ENCODE results near the gene SHMT1. TPM values are rescaled to one million over a fixed set of nuclear protein-coding genes. Genes with fewer than 3 reads are reported as not detected.
"Not testable (repeated sequence)": the region's sequence is repeated elsewhere in the genome, so short reads cannot be mapped to it uniquely, and the experiment has no call there.

SHMT1 gene
- total RNA-seq, 1 experiment from 2014 or later = 50.8 TPM

GRCh38 chr17:18378614-18379013, 15.3 kb upstream of the SHMT1 start:
- DNase-seq (ENCODE audit: low read depth) = not testable (repeated sequence)

GRCh38 chr17:18378205-18378505, 14.8 kb upstream of the SHMT1 start:
- no peak for DNase-seq (ENCODE audit: low read depth)

GRCh38 chr17:18377437-18378204, 14.3 kb upstream of the SHMT1 start, which contains the start of gene EVPLL:
Gene EVPLL (plus strand): TSS chr17:18377778. CDS start chr17:18380938, 3,160 bp downstream.
- peak; percentile 62 for DNase-seq (ENCODE audit: low read depth)

- no peak for DNase-seq (ENCODE audit: low read depth)
Observed at GRCh38 chr17:18374216-18374615, 10.9 kb upstream of the SHMT1 start.

- peak; percentile 38 for DNase-seq (ENCODE audit: low read depth)
Observed at GRCh38 chr17:18373181-18373580, 9.8 kb upstream of the SHMT1 start.

GRCh38 chr17:18371455-18371854, 8.1 kb upstream of the SHMT1 start:
- DNase-seq (ENCODE audit: low read depth) = peak; percentile 37

- no peak for DNase-seq (ENCODE audit: low read depth)
Observed at GRCh38 chr17:18370761-18371160, 7.4 kb upstream of the SHMT1 start.

- peak; percentile 62 for DNase-seq (ENCODE audit: low read depth)
Observed at GRCh38 chr17:18368946-18369345, 5.6 kb upstream of the SHMT1 start.

GRCh38 chr17:18364166-18364565, 816 bp upstream of the SHMT1 start:
- no peak for DNase-seq (ENCODE audit: low read depth)

GRCh38 chr17:18362698-18363100, 651 bp downstream of the SHMT1 start:
- peak; percentile 77 for DNase-seq (ENCODE audit: low read depth)

- DNase-seq (ENCODE audit: low read depth) = no peak
Observed at GRCh38 chr17:18361837-18362697, 1.3 kb downstream of the SHMT1 start.

- DNase-seq (ENCODE audit: low read depth) = no peak
Observed at GRCh38 chr17:18360518-18360917, 2.8 kb downstream of the SHMT1 start.

- no peak for DNase-seq (ENCODE audit: low read depth)
Observed at GRCh38 chr17:18356624-18357023, 6.7 kb downstream of the SHMT1 start.

GRCh38 chr17:18353541-18353940, 9.8 kb downstream of the SHMT1 start:
- no peak for DNase-seq (ENCODE audit: low read depth)

GRCh38 chr17:18344021-18344420, 19.3 kb downstream of the SHMT1 start:
- no peak for DNase-seq (ENCODE audit: low read depth)

GRCh38 chr17:18339933-18340332, 23.4 kb downstream of the SHMT1 start:
- DNase-seq (ENCODE audit: low read depth) = no peak

- DNase-seq (ENCODE audit: low read depth) = not testable (repeated sequence)
Observed at GRCh38 chr17:18338158-18338557, 25.2 kb downstream of the SHMT1 start.

GRCh38 chr17:18332909-18333489, 30.4 kb downstream of the SHMT1 start:
- no peak for DNase-seq (ENCODE audit: low read depth)

GRCh38 chr17:18331879-18332278, 31.5 kb downstream of the SHMT1 start:
- no peak for DNase-seq (ENCODE audit: low read depth)

GRCh38 chr17:18328643-18329204, 34.6 kb downstream of the SHMT1 start:
- no peak for DNase-seq (ENCODE audit: low read depth)

GRCh38 chr17:18327556-18327955, 35.8 kb downstream of the SHMT1 start:
- DNase-seq (ENCODE audit: low read depth) = no peak

- no peak for DNase-seq (ENCODE audit: low read depth)
Observed at GRCh38 chr17:18327093-18327492, 36.3 kb downstream of the SHMT1 start.

All from M059J (cell line).